Mesendoderm (in vitro differentiated cells): ENCODE data around the gene TMEM229B.

ENCODE experiments used
- DNase-seq: peaks from one replicate; pipeline ENCODE4 v3.0.0; 2013
- H2AK5ac ChIP-seq: 2 replicates; pipeline ENCODE4 v1.6.1; 2013; ENCODE audit warnings: low read length, inconsistent platforms
- H2BK120ac ChIP-seq: 2 replicates; pipeline ENCODE4 v1.6.1; 2013; ENCODE audit warnings: low read depth, mild to moderate bottlenecking, low read length, moderate library complexity, mixed read lengths
- H2BK15ac ChIP-seq: replicated peaks from 2 replicates; pipeline ENCODE4 v1.6.1; 2013; ENCODE audit warnings: low read depth, mild to moderate bottlenecking, moderate library complexity
- H2BK5ac ChIP-seq: 2 replicates; pipeline ENCODE4 v1.6.1; 2013; ENCODE audit warnings: low read length, inconsistent platforms
- H3K18ac ChIP-seq: 2 replicates; pipeline ENCODE4 v1.6.1; 2013; ENCODE audit warnings: mild to moderate bottlenecking, low read length, mixed read lengths
- H3K23ac ChIP-seq: one replicate; pipeline ENCODE4 v1.6.1; 2013; ENCODE audit warnings: low read length
- H3K27ac ChIP-seq: 2 replicates; pipeline ENCODE4 v1.5.1; 2013; ENCODE audit warnings: low read depth, mild to moderate bottlenecking, inconsistent platforms, low read length, moderate library complexity
- H3K27me3 ChIP-seq: 2 replicates; pipeline ENCODE4 v1.6.1; 2013; ENCODE audit warnings: low read length, control low read depth, mild to moderate bottlenecking, inconsistent platforms; ENCODE audit not compliant: insufficient read depth, poor library complexity
- H3K36me3 ChIP-seq: 2 replicates; pipeline ENCODE4 v1.6.1; 2013; ENCODE audit warnings: low read length, inconsistent platforms; ENCODE audit not compliant: control insufficient read depth, insufficient read depth
- H3K4ac ChIP-seq: one replicate; pipeline ENCODE4 v1.6.1; 2013; ENCODE audit warnings: low read depth, mild to moderate bottlenecking, low read length, moderate library complexity
- H3K4me1 ChIP-seq: 2 replicates; pipeline ENCODE4 v1.6.1; 2013; ENCODE audit warnings: low read depth, low read length, inconsistent platforms; ENCODE audit not compliant: control insufficient read depth
- H3K4me2 ChIP-seq: 2 replicates; pipeline ENCODE4 v1.6.1; 2013; ENCODE audit warnings: low read length
- H3K4me3 ChIP-seq: 2 replicates; pipeline ENCODE4 v1.5.1; 2013; ENCODE audit warnings: mild to moderate bottlenecking, low read length
- H3K56ac ChIP-seq: one replicate; pipeline ENCODE4 v1.6.1; 2013; ENCODE audit warnings: low read length
- H3K79me1 ChIP-seq: 2 replicates; pipeline ENCODE4 v1.6.1; 2013; ENCODE audit warnings: low read length, inconsistent platforms
- H3K79me2 ChIP-seq: 2 replicates; pipeline ENCODE4 v1.6.1; 2013; ENCODE audit warnings: mild to moderate bottlenecking, low read length; ENCODE audit not compliant: control insufficient read depth, insufficient read depth
- H3K9ac ChIP-seq: 2 replicates; pipeline ENCODE4 v1.6.1; 2013; ENCODE audit warnings: low read length, inconsistent platforms
- H4K5ac ChIP-seq: one replicate; pipeline ENCODE4 v1.6.1; 2013; ENCODE audit warnings: low read length
- H4K8ac ChIP-seq: one replicate; pipeline ENCODE4 v1.6.1; 2013; ENCODE audit warnings: low read depth, mild to moderate bottlenecking, control low read depth, low read length, moderate library complexity
- WGBS: extraction: QIAGEN DNeasy Blood & Tissue Kit; methylation state at CpG from one replicate; pipeline ENCODE4 v1.1.7; 2013; ENCODE audit warnings: low lambda C conversion rate, missing lambda C conversion rate; ENCODE audit not compliant: insufficient coverage; ENCODE audit errors: extremely low coverage; 5-methylcytosine and 5-hydroxymethylcytosine counted together

Gene TMEM229B

GRCh38 chr14:67508956-67509355 is 20.4 kb upstream of the TMEM229B start:
- H3K4me3 ChIP-seq: no peak overlapping the region
- no peaks in the 10 kb centered on the region for H3K36me3 ChIP-seq

GRCh38 chr14:67505254-67505653 is 16.7 kb upstream of the TMEM229B start:
- no peaks in the 10 kb centered on the region for H3K4me1 ChIP-seq
- no peak overlapping the region for H3K9ac ChIP-seq
- H4K8ac ChIP-seq: no peak overlapping the region
- H3K79me2 ChIP-seq: no peaks in the 10 kb centered on the region
- no peaks in the 10 kb centered on the region for H3K79me1 ChIP-seq
- no peaks in the 10 kb centered on the region for H3K27me3 ChIP-seq
- no CpG with 5 or more reads among the region's 1 CpG for WGBS
- no peak overlapping the region for H3K4me2 ChIP-seq
- H2BK15ac ChIP-seq: no peak overlapping the region
- H3K23ac ChIP-seq: no peak overlapping the region
- no peak overlapping the region for H2AK5ac ChIP-seq
- H2BK5ac ChIP-seq: no peak overlapping the region
- no peak overlapping the region for H2BK120ac ChIP-seq
- H3K18ac ChIP-seq: no peak overlapping the region
- H3K4ac ChIP-seq: no peak overlapping the region
- no peaks in the 10 kb centered on the region for H3K36me3 ChIP-seq
- H3K4me3 ChIP-seq: no peak overlapping the region
- H4K5ac ChIP-seq: no peak overlapping the region
- no peak for DNase-seq
- H3K27ac ChIP-seq: no peak overlapping the region
- H3K56ac ChIP-seq: no peak overlapping the region

More at GRCh38 chr14:67508956-67509355, 20.4 kb upstream of the TMEM229B start:
- H3K56ac ChIP-seq: no peak overlapping the region
- no peaks in the 10 kb centered on the region for H3K79me1 ChIP-seq
- no peak overlapping the region for H3K23ac ChIP-seq
- H4K5ac ChIP-seq: no peak overlapping the region
- no peaks in the 10 kb centered on the region for H3K4me1 ChIP-seq
- no peaks in the 10 kb centered on the region for H3K79me2 ChIP-seq
- no peak overlapping the region for H2BK15ac ChIP-seq
- no peak overlapping the region for H3K4ac ChIP-seq
- H3K27me3 ChIP-seq: no peaks in the 10 kb centered on the region
- no peak overlapping the region for H2BK5ac ChIP-seq
- H3K4me2 ChIP-seq: no peak overlapping the region
- WGBS: no CpG with 5 or more reads among the region's 3 CpGs
- H2AK5ac ChIP-seq: no peak overlapping the region
- H3K27ac ChIP-seq: no peak overlapping the region
- H3K9ac ChIP-seq: no peak overlapping the region
- DNase-seq: no peak
- no peak overlapping the region for H3K18ac ChIP-seq
- H2BK120ac ChIP-seq: no peak overlapping the region
- no peak overlapping the region for H4K8ac ChIP-seq

GRCh38 chr14:67503331-67503730 is 14.8 kb upstream of the TMEM229B start:
- WGBS: no CpG with 5 or more reads among the region's 7 CpGs
- H3K27ac ChIP-seq: no peak overlapping the region
- H3K27me3 ChIP-seq: no peaks in the 10 kb centered on the region
- H3K23ac ChIP-seq: no peak overlapping the region
- no peak overlapping the region for H3K18ac ChIP-seq
- no peak overlapping the region for H2BK120ac ChIP-seq
- no peak overlapping the region for H3K4me2 ChIP-seq
- no peak overlapping the region for H2BK15ac ChIP-seq
- no peak overlapping the region for H4K5ac ChIP-seq
- no peak overlapping the region for H3K4me3 ChIP-seq
- H3K4ac ChIP-seq: no peak overlapping the region
- no peaks in the 10 kb centered on the region for H3K79me1 ChIP-seq
- no peak overlapping the region for H2AK5ac ChIP-seq
- no peak overlapping the region for H3K56ac ChIP-seq
- H2BK5ac ChIP-seq: no peak overlapping the region
- no peaks in the 10 kb centered on the region for H3K36me3 ChIP-seq
- no peaks in the 10 kb centered on the region for H3K4me1 ChIP-seq
- H3K9ac ChIP-seq: no peak overlapping the region
- no peaks in the 10 kb centered on the region for H3K79me2 ChIP-seq
- H4K8ac ChIP-seq: no peak overlapping the region
- no peak for DNase-seq

- Histone ChIP-seq H3K23ac (no peak overlapping the region), H3K27me3 (no peaks in the 10 kb centered on the region), H2BK15ac (no peak overlapping the region), H3K4me1 (no peaks in the 10 kb centered on the region), H2BK120ac (no peak overlapping the region), H3K79me2 (no peaks in the 10 kb centered on the region), H2BK5ac (no peak overlapping the region), H3K18ac (no peak overlapping the region), H3K56ac (no peak overlapping the region), H3K4ac (no peak overlapping the region), H2AK5ac (no peak overlapping the region), H3K4me2 (no peak overlapping the region), H3K4me3 (no peak overlapping the region), H3K79me1 (no peaks in the 10 kb centered on the region), H3K36me3 (no peaks in the 10 kb centered on the region), H3K27ac (no peak overlapping the region), H4K8ac (no peak overlapping the region), H3K9ac (no peak overlapping the region), H4K5ac (no peak overlapping the region)
- no peak for DNase-seq
- no CpG with 5 or more reads among the region's 6 CpGs for WGBS
Measured at GRCh38 chr14:67502867-67503266, 14.3 kb upstream of the TMEM229B start.

GRCh38 chr14:67501670-67502069 is 13.1 kb upstream of the TMEM229B start:
- Histone ChIP-seq H3K4me1 (no peaks in the 10 kb centered on the region), H2BK15ac (no peak overlapping the region), H3K27me3 (no peaks in the 10 kb centered on the region), H3K9ac (no peak overlapping the region), H3K4ac (no peak overlapping the region), H2AK5ac (no peak overlapping the region), H3K79me1 (no peaks in the 10 kb centered on the region), H2BK120ac (no peak overlapping the region), H4K5ac (no peak overlapping the region), H3K4me3 (no peak overlapping the region), H3K79me2 (no peaks in the 10 kb centered on the region), H3K23ac (no peak overlapping the region), H3K36me3 (no peaks in the 10 kb centered on the region), H3K18ac (no peak overlapping the region), H2BK5ac (no peak overlapping the region), H3K56ac (no peak overlapping the region), H3K4me2 (no peak overlapping the region), H3K27ac (no peak overlapping the region), H4K8ac (no peak overlapping the region)
- DNase-seq: no peak
- WGBS: no CpG with 5 or more reads among the region's 4 CpGs

- Histone ChIP-seq H3K4me3 (no peak overlapping the region), H4K5ac (no peak overlapping the region), H2AK5ac (no peak overlapping the region), H3K79me2 (no peaks in the 10 kb centered on the region), H3K4me1 (no peaks in the 10 kb centered on the region), H3K23ac (no peak overlapping the region), H2BK5ac (no peak overlapping the region), H3K9ac (no peak overlapping the region), H3K56ac (no peak overlapping the region), H3K27me3 (no peaks in the 10 kb centered on the region), H3K18ac (no peak overlapping the region), H3K27ac (no peak overlapping the region), H4K8ac (no peak overlapping the region), H2BK120ac (no peak overlapping the region), H3K4ac (no peak overlapping the region), H3K79me1 (no peaks in the 10 kb centered on the region), H2BK15ac (no peak overlapping the region), H3K4me2 (no peak overlapping the region), H3K36me3 (no peaks in the 10 kb centered on the region)
- DNase-seq: no peak
- no CpG with 5 or more reads among the region's 3 CpGs for WGBS
Measured at GRCh38 chr14:67500981-67501380, 12.5 kb upstream of the TMEM229B start.
